A673 (cell line): ENCODE data around the gene RPTOR. TPM values are rescaled to one million over a fixed set of nuclear protein-coding genes. Genes with fewer than 3 reads are reported as not detected.

Experiments
- BruUV-seq: library from RNA; stranded (reverse); fragments of 400-500 nt; replicated peaks from 2 replicates; lab custom pipeline; 2021; lab: Mats Ljungman, UMichigan
- CTCF ChIA-PET: fragments of 300-600 bp; sonication (Branson Sonifier 250); formaldehyde crosslinking; loops from one replicate; lab custom pipeline; 2022; ENCODE audit warnings: antibody characterized with exemption; lab: Charles Lee
- POLR2A ChIA-PET: fragments of 300-600 bp; sonication (Branson Sonifier 250); formaldehyde crosslinking; loops from one replicate; lab custom pipeline; 2022; ENCODE audit warnings: antibody characterized with exemption; ENCODE audit not compliant: low non-redundant PET; lab: Charles Lee
- DNase-seq: peaks from one replicate; pipeline ENCODE4 v3.0.0-alpha.2; 2015; ENCODE audit warnings: low spot score
- H3K27ac ChIP-seq: fragments of 200-600 bp; sonication (generic); 2 replicates; pipeline ENCODE4 v1.5.1; 2016; ENCODE audit warnings: mixed run types, low read depth, mild to moderate bottlenecking, mixed read lengths, antibody characterized with exemption, low read length; ENCODE audit not compliant: poor library complexity, severe bottlenecking
- H3K27me3 ChIP-seq: fragments of 200-600 bp; sonication (generic); replicated peaks from 2 replicates; pipeline ENCODE4 v1.6.1; 2017; ENCODE audit warnings: mixed run types, low read depth, mild to moderate bottlenecking, mixed read lengths, antibody characterized with exemption, low read length; ENCODE audit not compliant: insufficient read depth, poor library complexity
- H3K36me3 ChIP-seq: fragments of 200-600 bp; sonication (generic); 2 replicates; pipeline ENCODE4 v1.6.1; 2016; ENCODE audit warnings: mixed run types, mild to moderate bottlenecking, mixed read lengths, antibody characterized with exemption, low read length; ENCODE audit not compliant: insufficient read depth, poor library complexity, severe bottlenecking
- H3K4me1 ChIP-seq: fragments of 200-600 bp; sonication (generic); 2 replicates; pipeline ENCODE4 v1.6.1; 2017; ENCODE audit warnings: mixed run types, mild to moderate bottlenecking, mixed read lengths, antibody characterized with exemption, low read length; ENCODE audit not compliant: insufficient read depth, poor library complexity, severe bottlenecking
- H3K4me3 ChIP-seq: fragments of 200-600 bp; sonication (generic); 2 replicates; pipeline ENCODE4 v1.5.1; 2016; ENCODE audit warnings: low read depth, mixed run types, mild to moderate bottlenecking, mixed read lengths, low read length; ENCODE audit not compliant: poor library complexity, severe bottlenecking
- H3K9me3 ChIP-seq: fragments of 200-600 bp; sonication (generic); 2 replicates; pipeline ENCODE4 v1.6.1; 2016; ENCODE audit warnings: mixed run types, low read depth, mild to moderate bottlenecking, mixed read lengths, antibody characterized with exemption, low read length; ENCODE audit not compliant: poor library complexity, severe bottlenecking
- CTCF ChIP-seq: fragments of 300-800, 200-600 bp; sonication (generic); conservative IDR thresholded peaks from 2 replicates; pipeline ENCODE4 v1.5.1; 2017; ENCODE audit warnings: low read depth, mild to moderate bottlenecking, antibody characterized with exemption, low read length, moderate library complexity, mixed read lengths
- EZH2 ChIP-seq: fragments of 200-600 bp; sonication (generic); IDR thresholded peaks from 2 replicates; pipeline ENCODE4 v1.6.1; 2017; ENCODE audit warnings: borderline replicate concordance, low read depth, mild to moderate bottlenecking, mixed read lengths, antibody characterized with exemption, low read length; ENCODE audit not compliant: poor library complexity, severe bottlenecking
- intact Hi-C: fragments of 100-400 bp; cut with micrococcal nuclease; formaldehyde crosslinking; loops from one replicate; pipeline ENCODE4 v1.10.0; 2022; ENCODE audit not compliant: unreplicated experiment
- total RNA-seq: library from RNA; stranded (reverse); gene quantifications from 2 replicates; pipeline ENCODE4 v1.2.3, GENCODE V29; 2021

Gene RPTOR
- total RNA-seq, 1 experiment from 2014 or later: 55.2 TPM

- Histone ChIP-seq H3K27ac (no peak overlapping the region), H3K4me1 (peaks cover 7% of the 10 kb centered on the region), H3K4me3 (no peak overlapping the region), H3K9me3 (no peaks in the 10 kb centered on the region), H3K27me3 (no peaks in the 10 kb centered on the region), H3K36me3 (no peaks in the 10 kb centered on the region)
- no peak for DNase-seq
- no peak for TF ChIP-seq CTCF
- TF ChIP-seq EZH2: no peak
- ChIA-PET POLR2A (no interaction called here), CTCF (no interaction called here)
- BruUV-seq: no TSS peak
- intact Hi-C loops: no loop called here
Measured at GRCh38 chr17:80596760-80597608, 52.3 kb downstream of the RPTOR start.

GRCh38 chr17:80598813-80599545, 54.3 kb downstream of the RPTOR start:
- POLR2A ChIA-PET: no interaction called here
- no TSS peak for BruUV-seq
- TF ChIP-seq EZH2 (no peak), CTCF (no peak)
- H3K4me3 ChIP-seq: no peak overlapping the region
- no peaks in the 10 kb centered on the region for H3K9me3 ChIP-seq
- no peak for DNase-seq
- CTCF ChIA-PET: no interaction called here
- intact Hi-C loops: no loop called here
- H3K36me3 ChIP-seq: no peaks in the 10 kb centered on the region
- no peaks in the 10 kb centered on the region for H3K27me3 ChIP-seq
- peaks cover 7% of the 10 kb centered on the region for H3K4me1 ChIP-seq
- H3K27ac ChIP-seq: no peak overlapping the region

- CTCF ChIA-PET: no interaction called here
- no peaks in the 10 kb centered on the region for H3K27me3 ChIP-seq
- peaks cover 7% of the 10 kb centered on the region for H3K4me1 ChIP-seq
- no peaks in the 10 kb centered on the region for H3K9me3 ChIP-seq
- intact Hi-C loops: no loop called here
- H3K4me3 ChIP-seq: no peak overlapping the region
- H3K36me3 ChIP-seq: no peaks in the 10 kb centered on the region
- H3K27ac ChIP-seq: no peak overlapping the region
- TF ChIP-seq CTCF: no peak
- TF ChIP-seq EZH2: no peak
- no TSS peak for BruUV-seq
- DNase-seq: no peak
- POLR2A ChIA-PET: no interaction called here
Measured at GRCh38 chr17:80599546-80600305, 55.1 kb downstream of the RPTOR start.
